Neutrophil (primary cell): ENCODE measurements around the gene RPLP2.

Experiments used
- H3K27ac ChIP-seq: fragments of 200-600 bp; sonication (generic); 2 replicates; pipeline ENCODE4 v1.5.1; 2016; ENCODE audit warnings: mild to moderate bottlenecking, moderate library complexity
- H3K27me3 ChIP-seq: fragments of 200-600 bp; sonication (generic); 2 replicates; pipeline ENCODE4 v1.6.0; 2016; ENCODE audit warnings: mild to moderate bottlenecking
- H3K36me3 ChIP-seq: fragments of 200-600 bp; sonication (generic); 2 replicates; pipeline ENCODE4 v1.5.1; 2017
- H3K4me1 ChIP-seq, 2 experiments: fragments of 200-600 bp in 1 of 2; sonication (generic) in 1 of 2; 1 replicate in 1 of 2; 2 replicates in 1 of 2; pipeline versions ENCODE4 v1.5.1 to v1.6.1; 2013 to 2016; ENCODE audit warnings: low read depth in 1 of 2, low read length in 1 of 2, mild to moderate bottlenecking in 1 of 2, moderate library complexity in 1 of 2; ENCODE audit not compliant: control insufficient read depth in 1 of 2, insufficient read depth in 1 of 2
- H3K4me3 ChIP-seq, 2 experiments: fragments of 200-600 bp in 1 of 2; sonication (generic) in 1 of 2; 1 replicate in 1 of 2; 2 replicates in 1 of 2; pipeline ENCODE4 v1.5.1; 2013 to 2016; ENCODE audit warnings: low read depth in 1 of 2, low read length in 1 of 2, mild to moderate bottlenecking in 1 of 2, moderate library complexity in 1 of 2
- H3K9me3 ChIP-seq: fragments of 200-600 bp; sonication (generic); 2 replicates; pipeline ENCODE4 v1.5.1; 2016
- TF ChIP-seq, protein P1 (sequence below): fragments of 200-600 bp; sonication (generic); IDR thresholded peaks from 2 replicates; pipeline ENCODE4 v1.5.1; 2016; ENCODE audit warnings: antibody characterized with exemption

The RPLP2 gene

GRCh38 chr11:782264-783174, 27.2 kb upstream of the RPLP2 start:
- Histone ChIP-seq H3K27me3 (peaks cover under 1% of the 10 kb centered on the region), H3K9me3 (no peaks in the 10 kb centered on the region), H3K4me1 (peaks cover 11 to 13% of the 10 kb centered on the region in 2 experiments), H3K27ac (no peak overlapping the region), H3K36me3 (no peaks in the 10 kb centered on the region), H3K4me3 (no peak overlapping the region)
- TF ChIP-seq, protein P1, sequence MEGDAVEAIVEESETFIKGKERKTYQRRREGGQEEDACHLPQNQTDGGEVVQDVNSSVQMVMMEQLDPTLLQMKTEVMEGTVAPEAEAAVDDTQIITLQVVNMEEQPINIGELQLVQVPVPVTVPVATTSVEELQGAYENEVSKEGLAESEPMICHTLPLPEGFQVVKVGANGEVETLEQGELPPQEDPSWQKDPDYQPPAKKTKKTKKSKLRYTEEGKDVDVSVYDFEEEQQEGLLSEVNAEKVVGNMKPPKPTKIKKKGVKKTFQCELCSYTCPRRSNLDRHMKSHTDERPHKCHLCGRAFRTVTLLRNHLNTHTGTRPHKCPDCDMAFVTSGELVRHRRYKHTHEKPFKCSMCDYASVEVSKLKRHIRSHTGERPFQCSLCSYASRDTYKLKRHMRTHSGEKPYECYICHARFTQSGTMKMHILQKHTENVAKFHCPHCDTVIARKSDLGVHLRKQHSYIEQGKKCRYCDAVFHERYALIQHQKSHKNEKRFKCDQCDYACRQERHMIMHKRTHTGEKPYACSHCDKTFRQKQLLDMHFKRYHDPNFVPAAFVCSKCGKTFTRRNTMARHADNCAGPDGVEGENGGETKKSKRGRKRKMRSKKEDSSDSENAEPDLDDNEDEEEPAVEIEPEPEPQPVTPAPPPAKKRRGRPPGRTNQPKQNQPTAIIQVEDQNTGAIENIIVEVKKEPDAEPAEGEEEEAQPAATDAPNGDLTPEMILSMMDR: no peak

- H3K9me3 ChIP-seq: no peaks in the 10 kb centered on the region
Measured at GRCh38 chr11:783581-784015, 26.2 kb upstream of the RPLP2 start.

GRCh38 chr11:786235-787083, 23.3 kb upstream of the RPLP2 start:
- TF ChIP-seq, protein P1: no peak
- H3K27me3 ChIP-seq: peaks cover 39% of the 10 kb centered on the region
- no peak overlapping the region for H3K27ac ChIP-seq
- H3K4me1 ChIP-seq: peaks cover 0 to 2% of the 10 kb centered on the region in 2 experiments
- no peaks in the 10 kb centered on the region for H3K9me3 ChIP-seq
- H3K36me3 ChIP-seq: peaks cover 2% of the 10 kb centered on the region
- H3K4me3 ChIP-seq: no peak overlapping the region

More at GRCh38 chr11:783581-784015, 26.2 kb upstream of the RPLP2 start:
- TF ChIP-seq, protein P1: no peak
- H3K27me3 ChIP-seq: peaks cover 12% of the 10 kb centered on the region
- H3K4me3 ChIP-seq: no peak overlapping the region
- no peaks in the 10 kb centered on the region for H3K36me3 ChIP-seq
- no peak overlapping the region for H3K27ac ChIP-seq
- H3K4me1 ChIP-seq: peaks cover under 1 to 4% of the 10 kb centered on the region in 2 experiments

GRCh38 chr11:787084-787675, 22.6 kb upstream of the RPLP2 start:
- H3K4me3 ChIP-seq: no peak overlapping the region
- no peaks in the 10 kb centered on the region for H3K9me3 ChIP-seq
- TF ChIP-seq, protein P1: no peak
- no peak overlapping the region for H3K27ac ChIP-seq
- peaks cover 7% of the 10 kb centered on the region for H3K36me3 ChIP-seq
- peaks cover 39% of the 10 kb centered on the region for H3K27me3 ChIP-seq
- peaks cover 0 to 2% of the 10 kb centered on the region in 2 experiments for H3K4me1 ChIP-seq

- Histone ChIP-seq H3K4me3 (no peak overlapping the region), H3K36me3 (peaks cover 7% of the 10 kb centered on the region), H3K27ac (no peak overlapping the region), H3K4me1 (peaks cover 0 to 2% of the 10 kb centered on the region in 2 experiments), H3K9me3 (no peaks in the 10 kb centered on the region), H3K27me3 (peaks cover 39% of the 10 kb centered on the region)
- TF ChIP-seq, protein P1: no peak
Measured at GRCh38 chr11:788009-788640, 21.6 kb upstream of the RPLP2 start.
